NCI-H2227 treated with DMSO at 0.1 percent for 48 hours (cell line): ENCODE data around the gene MICU1.
"Not testable (repeated sequence)": the region's sequence is repeated elsewhere in the genome, so short reads cannot be mapped to it uniquely, and the experiment has no call there.

ENCODE experiments used
- DNase-seq: peaks from one replicate; lab custom pipeline; 2025; lab: John Stamatoyannopoulos, UW

The MICU1 gene

DNA sequence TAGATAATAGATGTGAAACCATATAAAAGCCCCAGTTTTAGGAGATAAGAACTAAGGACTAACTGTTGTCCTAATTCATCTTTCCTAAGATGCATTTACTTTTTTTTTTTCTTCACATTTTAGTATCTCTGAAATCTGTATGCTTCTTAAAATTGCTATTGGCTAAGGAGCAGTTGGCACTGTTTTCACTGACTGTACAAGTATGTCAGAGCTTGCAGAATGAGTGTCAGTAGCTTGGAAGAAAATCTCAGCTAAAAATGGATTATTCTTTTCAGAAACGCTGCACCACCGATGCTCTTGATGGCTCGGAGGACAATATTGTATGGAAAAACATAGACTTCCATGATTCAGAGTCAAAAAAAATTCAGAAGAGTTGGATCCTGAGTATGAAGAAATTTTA lies 180.0 kb downstream of the MICU1 start:
- DNase-seq: no peak

GRCh38 chr10:72442969-72443368 lies 182.9 kb downstream of the MICU1 start:
- DNase-seq: not testable (repeated sequence)

GRCh38 chr10:72435570-72435969 lies 190.3 kb downstream of the MICU1 start:
- no peak for DNase-seq

DNA sequence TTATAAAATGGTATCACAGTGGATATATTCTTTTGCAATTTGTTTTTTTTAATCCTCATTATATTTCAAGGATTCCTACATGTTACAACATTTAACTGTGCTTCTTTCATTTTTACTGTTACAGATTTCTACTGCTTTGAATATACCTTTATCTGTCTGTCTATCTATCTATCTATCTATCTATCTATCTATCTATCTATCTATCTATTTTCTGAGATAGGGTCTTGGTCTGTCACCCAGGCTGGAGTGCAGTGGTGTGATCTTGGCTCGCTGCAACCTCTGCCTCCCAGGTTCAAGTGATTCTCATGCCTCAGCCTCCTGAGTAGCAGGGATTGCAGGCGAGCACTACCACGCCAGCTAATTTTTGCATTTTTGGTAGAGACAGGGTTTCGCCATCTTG lies 194.9 kb downstream of the MICU1 start:
- not testable (repeated sequence) for DNase-seq

- no peak for DNase-seq
These were observed 195.9 kb downstream of the MICU1 start for GRCh38 chr10:72429931-72430330.

DNA sequence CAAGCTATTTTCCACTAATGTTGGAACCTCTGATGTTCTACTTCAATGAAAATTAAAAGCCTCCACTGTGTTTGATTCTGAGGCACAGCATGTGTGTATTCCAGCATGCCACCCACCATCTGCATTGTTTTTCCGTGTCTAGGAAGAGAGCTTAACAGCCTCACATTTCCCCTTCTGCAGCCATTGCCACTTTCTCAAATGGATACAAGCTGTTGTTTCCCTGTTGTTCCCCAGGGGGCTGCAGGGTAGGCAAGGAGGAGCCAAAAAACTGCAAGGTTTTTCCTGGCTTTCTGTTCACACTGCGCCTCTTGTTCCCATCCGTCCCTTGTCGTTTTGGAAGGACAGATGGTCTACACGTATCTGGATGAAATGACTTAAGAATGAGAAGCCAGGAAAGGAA lies 198.9 kb downstream of the MICU1 start:
- no peak for DNase-seq

DNA sequence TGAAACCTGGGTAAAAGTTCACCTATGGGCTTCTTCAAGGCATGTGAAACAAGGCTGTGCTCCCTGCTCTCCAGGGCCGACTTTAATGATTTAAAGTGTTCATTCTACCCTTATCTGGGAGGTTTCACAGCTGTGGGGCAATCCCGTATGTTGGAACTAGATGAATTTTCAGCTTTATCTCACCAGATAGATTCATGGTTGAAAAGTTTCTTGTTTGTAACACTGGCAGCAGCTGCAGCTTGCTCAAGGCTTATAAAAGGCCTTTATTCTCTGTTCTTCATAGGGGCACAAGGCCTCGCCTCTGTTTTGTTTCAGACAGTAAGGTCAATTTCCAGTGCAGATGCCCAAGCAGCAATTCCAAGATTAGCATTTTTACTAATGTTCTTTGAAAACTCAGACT lies 200.7 kb downstream of the MICU1 start:
- DNase-seq: no peak

- DNase-seq: no peak
These were observed 201.3 kb downstream of the MICU1 start for GRCh38 chr10:72424561-72424960.

DNA sequence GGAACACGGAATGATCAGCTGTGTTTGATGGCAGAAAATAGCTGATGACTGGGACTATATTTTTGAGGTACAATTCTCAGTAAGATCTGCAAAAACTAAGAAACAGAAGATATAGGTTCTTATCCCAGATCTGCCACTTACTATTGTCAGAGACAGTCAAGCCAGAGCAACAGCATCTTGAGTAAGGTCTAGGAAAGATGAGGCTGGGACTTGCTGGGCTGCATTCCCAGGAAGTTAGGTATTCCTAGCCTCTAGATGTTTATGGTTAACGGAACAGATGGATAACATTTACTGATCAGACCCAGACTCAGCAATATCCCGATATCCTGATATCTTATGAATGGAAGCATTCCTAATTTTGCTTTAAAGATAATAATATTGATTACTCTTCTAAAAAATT lies 202.5 kb downstream of the MICU1 start:
- DNase-seq: no peak

DNA sequence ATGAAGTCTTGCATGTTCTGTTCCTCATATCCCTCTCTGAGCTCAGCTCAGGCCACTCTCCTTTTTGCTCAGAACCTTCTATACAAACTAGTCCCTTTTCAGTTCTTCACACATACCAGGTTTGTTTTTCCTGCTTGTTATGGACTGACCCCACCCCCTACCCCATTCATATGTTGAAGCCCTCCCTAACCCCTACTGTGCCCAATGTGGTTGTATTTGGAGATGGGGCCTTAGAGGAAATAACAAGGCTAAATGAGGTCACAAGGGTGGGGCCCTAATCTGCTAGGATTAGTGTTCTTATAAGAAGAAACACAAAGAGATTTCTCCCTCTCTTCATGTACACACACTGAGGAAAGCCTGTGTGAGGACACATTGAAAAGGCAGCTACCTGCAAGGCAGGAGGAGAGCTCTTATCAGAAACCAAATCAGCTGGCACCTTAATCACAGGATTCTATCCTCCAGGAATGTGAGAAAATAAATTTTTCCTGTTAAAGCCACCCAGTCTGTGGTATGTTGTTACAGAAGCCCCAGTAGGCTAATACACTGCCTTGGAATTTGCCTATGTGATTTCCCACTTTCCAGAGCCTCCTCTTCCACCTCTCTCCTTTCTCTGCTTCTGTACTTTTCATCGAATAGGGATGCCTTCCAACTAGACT lies 203.9 kb downstream of the MICU1 start:
- DNase-seq: no peak

DNA sequence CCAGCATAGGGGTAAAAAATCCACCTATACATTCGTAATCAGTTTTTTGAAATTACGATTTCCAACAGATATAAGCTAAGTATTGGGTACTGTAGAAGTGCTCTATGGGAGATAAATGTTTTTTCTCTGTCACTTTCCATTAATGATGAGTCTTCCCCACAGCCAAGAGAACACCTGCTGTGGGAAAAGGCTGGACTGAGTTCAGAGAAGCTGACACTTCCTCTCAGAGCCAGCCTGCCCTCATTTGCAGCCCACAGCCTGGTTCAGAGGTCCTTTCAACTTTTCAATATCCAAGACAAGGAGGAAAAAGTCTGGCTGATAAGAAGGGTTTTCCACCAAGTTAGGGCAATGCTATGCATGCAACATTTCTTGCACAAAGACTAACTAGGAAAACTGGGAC lies 206.6 kb downstream of the MICU1 start:
- DNase-seq: peak; percentile 1

DNA sequence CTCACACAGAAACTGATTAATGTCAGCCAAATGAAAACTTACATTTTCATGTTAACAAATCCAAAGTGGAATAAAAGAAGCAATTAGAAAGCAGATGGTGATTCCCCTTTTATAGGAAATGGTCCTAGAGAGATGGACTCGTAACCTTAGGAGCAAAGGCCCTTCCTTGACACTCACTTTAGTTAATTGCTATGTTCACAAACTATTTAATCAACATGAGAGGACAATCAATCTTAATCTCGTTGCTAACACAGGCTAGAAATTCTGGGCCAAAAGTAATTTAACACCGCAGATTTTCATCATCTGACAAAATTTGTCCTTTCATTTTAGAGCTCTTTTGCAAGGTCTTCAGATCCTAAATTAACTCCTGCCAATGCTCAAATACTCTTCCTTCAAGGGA lies 207.2 kb downstream of the MICU1 start:
- no peak for DNase-seq

- DNase-seq: no peak
These were observed 207.9 kb downstream of the MICU1 start for GRCh38 chr10:72417971-72418370.

- DNase-seq: no peak
These were observed 209.2 kb downstream of the MICU1 start for GRCh38 chr10:72416661-72417060.

- DNase-seq: no peak
These were observed 211.2 kb downstream of the MICU1 start for GRCh38 chr10:72414642-72415041.

DNA sequence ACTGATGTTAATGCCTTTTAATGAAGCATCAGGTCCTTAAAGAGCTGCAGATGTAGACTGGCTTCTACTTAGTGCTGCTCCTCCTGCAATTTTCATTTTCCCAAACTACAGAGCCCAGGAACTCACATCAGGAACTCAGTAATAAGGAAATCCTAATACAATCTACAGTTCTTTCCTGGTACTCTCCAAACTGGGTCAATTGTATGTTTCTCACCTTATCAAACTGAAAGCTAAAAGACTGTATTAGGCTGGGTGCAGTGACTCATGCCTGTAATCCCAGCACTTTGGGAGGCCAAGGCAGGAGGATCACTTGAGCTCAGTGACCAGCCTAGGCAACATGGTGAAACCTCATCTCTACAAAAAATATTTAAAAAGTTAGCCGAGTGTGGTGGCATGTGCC lies 216.7 kb downstream of the MICU1 start:
- DNase-seq: no peak

- DNase-seq: no peak
These were observed 217.8 kb downstream of the MICU1 start for GRCh38 chr10:72407927-72408600.

DNA sequence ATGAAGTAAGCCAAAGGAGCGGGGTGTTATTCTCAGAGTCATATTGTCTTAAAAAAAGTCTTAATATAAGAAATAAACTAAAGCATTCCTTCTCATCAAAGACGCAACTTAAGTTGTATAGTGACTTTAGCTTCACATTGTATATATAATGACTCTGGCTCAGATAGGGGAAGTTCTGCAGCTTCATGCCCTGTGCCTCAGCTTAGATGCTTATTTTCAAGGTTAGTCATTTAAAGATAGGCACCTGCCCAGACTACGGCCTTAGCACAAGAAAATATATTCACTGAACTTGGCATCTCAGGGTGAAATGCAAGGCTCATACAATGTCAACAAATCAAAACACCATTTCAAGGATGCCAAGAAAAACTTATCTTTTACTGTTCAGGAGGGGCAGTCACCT lies 218.4 kb downstream of the MICU1 start:
- DNase-seq: no peak

DNA sequence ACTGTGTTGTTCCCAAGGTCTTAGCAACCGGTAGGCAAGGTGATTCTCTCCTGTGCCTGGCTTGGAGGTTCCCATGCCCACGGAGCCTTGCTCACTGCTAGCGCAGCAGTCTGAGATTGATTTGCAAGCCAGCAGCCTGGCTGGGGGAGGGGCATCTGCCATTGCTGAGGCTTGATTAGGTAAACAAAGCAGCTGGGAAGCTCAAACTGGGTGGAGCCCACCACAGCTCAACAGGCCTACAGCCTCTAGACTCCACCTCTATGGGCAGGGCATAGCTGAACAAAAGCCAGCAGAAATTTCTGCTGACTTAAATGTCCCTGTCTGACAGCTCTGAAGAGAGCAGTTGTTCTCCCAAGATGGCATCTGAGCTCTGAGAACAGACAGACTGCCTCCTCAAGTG lies 230.3 kb downstream of the MICU1 start:
- DNase-seq: not testable (repeated sequence)

DNA sequence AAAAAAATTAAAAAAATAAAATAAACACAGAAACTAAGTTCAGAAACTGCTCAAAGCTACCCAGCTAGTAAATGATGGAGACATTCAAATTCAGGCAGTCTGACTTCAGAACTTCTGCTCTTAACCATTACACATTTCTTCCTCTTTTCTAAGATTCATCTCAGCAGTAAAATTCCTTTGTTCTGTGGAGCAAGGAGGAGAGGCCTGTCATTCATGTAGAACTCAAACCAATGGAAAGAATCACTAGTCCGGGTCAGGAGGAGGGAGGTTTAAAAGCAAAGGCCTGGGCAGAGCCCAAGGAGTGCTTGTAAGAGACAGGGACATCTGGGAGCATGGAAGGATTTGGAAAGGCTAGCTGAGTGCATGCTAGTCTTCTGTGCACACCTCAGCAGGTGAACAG lies 233.3 kb downstream of the MICU1 start:
- DNase-seq: no peak

- no peak for DNase-seq
These were observed 235.1 kb downstream of the MICU1 start for GRCh38 chr10:72390764-72391163.

GRCh38 chr10:72389716-72390115 lies 236.2 kb downstream of the MICU1 start:
- DNase-seq: no peak

DNA sequence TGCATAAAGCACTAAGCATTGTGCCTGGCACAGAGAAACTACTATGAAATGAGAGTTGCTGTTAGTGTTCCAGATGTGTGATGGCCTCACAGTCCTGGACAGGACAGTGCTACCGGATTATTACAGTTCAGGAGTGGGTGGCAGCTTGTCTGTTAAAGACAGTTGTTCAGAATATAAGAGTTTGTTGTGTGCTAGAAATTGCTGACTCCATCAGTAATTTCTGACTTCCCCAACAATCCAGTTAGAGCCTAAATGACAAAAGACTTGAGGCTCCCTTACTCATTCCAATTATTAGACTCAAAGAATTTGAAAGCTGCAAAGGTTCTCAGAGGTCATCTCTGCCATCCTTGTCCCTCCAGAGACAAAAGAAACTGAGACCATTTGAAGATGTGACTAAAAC lies 236.9 kb downstream of the MICU1 start:
- no peak for DNase-seq

DNA sequence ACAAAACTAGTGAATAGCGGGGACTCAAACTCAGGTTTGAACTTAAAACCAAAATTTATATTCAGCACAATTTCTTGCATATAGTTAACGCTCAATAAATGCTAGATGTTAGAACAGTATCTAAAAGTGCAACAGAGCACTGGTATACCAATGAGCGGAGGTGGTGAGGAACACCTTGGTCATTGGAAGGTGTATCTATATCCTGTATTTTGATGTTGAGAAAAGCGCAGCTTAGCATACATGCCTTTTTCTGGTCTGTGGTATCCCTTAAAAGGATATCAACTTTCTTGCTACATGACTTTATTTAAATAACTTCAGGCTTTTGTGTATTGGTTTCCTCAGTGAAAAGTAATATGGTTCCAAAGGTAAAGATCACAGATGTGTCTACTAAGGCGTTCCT lies 237.8 kb downstream of the MICU1 start:
- DNase-seq: no peak
